HepG2 (cell line): ENCODE results near the gene JDP2. TPM values are rescaled to one million over a fixed set of nuclear protein-coding genes. Genes with fewer than 3 reads are reported as not detected.

Experiments
- ARID5B ChIP-seq: IDR thresholded peaks from 2 replicates; pipeline ENCODE4 v1.4.0; 2020; ENCODE audit warnings: mild to moderate bottlenecking, missing genetic modification reagents
- HNF1B ChIP-seq: sonication (generic); formaldehyde crosslinking; IDR thresholded peaks from 2 replicates; pipeline ENCODE4 v1.5.1; 2020; ENCODE audit warnings: mild to moderate bottlenecking, moderate library complexity, missing genetic modification reagents
- RBFOX2 ChIP-seq: fragments of 200-400 bp; formaldehyde crosslinking; IDR thresholded peaks from 2 replicates; pipeline ENCODE4 v1.6.1; 2017; ENCODE audit warnings: low read depth, mild to moderate bottlenecking, low read length
- RXRA ChIP-seq: sonication (generic); formaldehyde crosslinking; IDR thresholded peaks from 2 replicates; pipeline ENCODE4 v1.5.1; 2020; ENCODE audit warnings: missing genetic modification reagents
- RXRB ChIP-seq: IDR thresholded peaks from 2 replicates; pipeline ENCODE4 v1.6.1; 2016; ENCODE audit warnings: borderline replicate concordance, missing genetic modification reagents, missing compliant biosample characterization
- SAP130 ChIP-seq: IDR thresholded peaks from 2 replicates; pipeline ENCODE4 v1.6.1; 2016; ENCODE audit warnings: low read depth
- SRSF1 ChIP-seq: fragments of 200-400 bp; formaldehyde crosslinking; optimal IDR thresholded peaks from 2 replicates; pipeline ENCODE3; 2017; ENCODE audit warnings: mild to moderate bottlenecking, low read depth, low read length, moderate library complexity
- TAF15 ChIP-seq: fragments of 200-400 bp; formaldehyde crosslinking; IDR thresholded peaks from one replicate; pipeline ENCODE4 v1.6.1; 2018; ENCODE audit warnings: mild to moderate bottlenecking, low read depth, low read length; ENCODE audit not compliant: poor library complexity, severe bottlenecking
- ZFP36 ChIP-seq: fragments of 150-350 bp; IDR thresholded peaks from 2 replicates; pipeline ENCODE4 v1.6.1; 2018; ENCODE audit warnings: borderline replicate concordance, low read length, low read depth; ENCODE audit not compliant: partially characterized antibody
- ZMYM2 ChIP-seq: sonication (generic); formaldehyde crosslinking; IDR thresholded peaks from 2 replicates; pipeline ENCODE4 v1.8.0; 2022; ENCODE audit warnings: mild to moderate bottlenecking, missing genetic modification reagents
- ZNF318 ChIP-seq: sonication (generic); formaldehyde crosslinking; IDR thresholded peaks from 2 replicates; pipeline ENCODE4 v1.4.0; 2020; ENCODE audit warnings: mild to moderate bottlenecking, missing genetic modification reagents
- polyA plus RNA-seq, 8 experiments: library from polyadenylated mRNA; depleted of rRNA in 3 of 8; stranded (reverse) in 7 of 8; unstranded in 1 of 8; fragments of >200 nt; fragmentation: Illumina TruSeq in 4 of 8; extraction: Trizol in 4 of 8; gene quantifications; 2 replicates each; pipeline versions ENCODE4 v1.2.1 to v1.2.3, GENCODE V29; 2011 to 2016; ENCODE audit warnings: low read depth in 4 of 8, missing spikeins in 1 of 8, mixed read lengths in 1 of 8; ENCODE audit not compliant: insufficient read depth in 1 of 8
- total RNA-seq, 5 experiments: library from RNA; depleted of rRNA; stranded (reverse); fragments of >200 nt; fragmentation: Illumina TruSeq; extraction: Trizol; gene quantifications; 2 replicates each; pipeline ENCODE4 v1.2.3, GENCODE V29; 2016; ENCODE audit warnings: low read depth in 1 of 5

JDP2 gene
- total and polyA plus RNA-seq, 2 of the 13 experiments (the other 11 are each of a cell fraction or from before 2014, with no cell fraction given): 8.0 to 8.9 TPM

GRCh38 chr14:75450381-75451276, 22.8 kb downstream of the JDP2 start (continued):
- no peak for TF ChIP-seq ZNF318 (CRISPR knock-in tag)
- 0 out of 2 replicates have a peak, but pooled peaks have one; percentile 20 for TF ChIP-seq HNF1B (CRISPR knock-in tag)
- TF ChIP-seq SAP130 (CRISPR knock-in tag): peak; percentile 20; the same call in 1 of the 2 replicates
- TF ChIP-seq ZFP36: peak; percentile 87
- TF ChIP-seq TAF15: no peak
- peak; percentile 24; the same call in 1 of the 2 replicates for TF ChIP-seq RXRB
- no peak for TF ChIP-seq RBFOX2
- TF ChIP-seq ARID5B (CRISPR knock-in tag): 0 out of 2 replicates have a peak, but pooled peaks have one; percentile 19
- TF ChIP-seq ZMYM2 (CRISPR knock-in tag): peak; percentile 49; the same call in 1 of the 2 replicates
- TF ChIP-seq SRSF1: no peak
- peak; percentile 61 for TF ChIP-seq RXRA (CRISPR knock-in tag)
